Suprapubic skin (tissue), 4 donors: ENCODE data around the gene TMEM232.
"Not testable (repeated sequence)": the region's sequence is repeated elsewhere in the genome, so short reads cannot be mapped to it uniquely, and the experiment has no call there.

Experiments
- POLR2A ChIP-seq, 2 donors: fragments of 450-650 bp; IDR thresholded peaks; one replicate each; pipeline ENCODE4 v1.6.1; 2017; ENCODE audit warnings: antibody characterized with exemption in 2 of 2, mild to moderate bottlenecking in 2 of 2, moderate library complexity in 2 of 2
- POLR2AphosphoS5 ChIP-seq, 3 donors: sonication (generic); formaldehyde crosslinking; IDR thresholded peaks; one replicate each; pipeline ENCODE4 v1.6.1; 2017; ENCODE audit warnings: antibody characterized with exemption in 3 of 3
- TF ChIP-seq, protein P1 (sequence below), 2 donors: fragments of 200-600 bp in 1 of 2; fragments of 450-650 bp in 1 of 2; sonication (generic) in 1 of 2; IDR thresholded peaks; one replicate each; pipeline ENCODE4 v1.5.1; 2016 to 2019; ENCODE audit warnings: antibody characterized with exemption in 2 of 2, mild to moderate bottlenecking in 1 of 2, moderate library complexity in 1 of 2

DNA sequence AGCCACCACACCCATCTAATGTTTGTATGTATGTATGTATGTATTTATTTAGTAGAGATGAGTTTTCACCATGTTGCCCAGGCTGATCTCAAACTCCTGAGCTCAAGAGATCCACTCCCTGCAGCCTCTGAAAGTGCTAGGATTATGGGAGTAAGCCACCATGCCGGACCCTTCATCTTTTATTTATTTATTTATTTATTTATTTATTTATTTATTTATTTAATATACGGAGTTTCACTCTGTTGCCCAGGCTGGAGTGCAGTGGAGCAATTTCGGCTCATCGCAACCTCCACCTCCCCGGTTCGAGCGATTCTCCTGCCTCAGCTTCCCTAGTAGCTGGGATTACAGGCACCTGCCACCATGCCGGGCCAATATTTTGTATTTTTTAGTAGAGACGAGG lies 49.9 kb downstream of the TMEM232 start:
- TF ChIP-seq, protein P1, sequence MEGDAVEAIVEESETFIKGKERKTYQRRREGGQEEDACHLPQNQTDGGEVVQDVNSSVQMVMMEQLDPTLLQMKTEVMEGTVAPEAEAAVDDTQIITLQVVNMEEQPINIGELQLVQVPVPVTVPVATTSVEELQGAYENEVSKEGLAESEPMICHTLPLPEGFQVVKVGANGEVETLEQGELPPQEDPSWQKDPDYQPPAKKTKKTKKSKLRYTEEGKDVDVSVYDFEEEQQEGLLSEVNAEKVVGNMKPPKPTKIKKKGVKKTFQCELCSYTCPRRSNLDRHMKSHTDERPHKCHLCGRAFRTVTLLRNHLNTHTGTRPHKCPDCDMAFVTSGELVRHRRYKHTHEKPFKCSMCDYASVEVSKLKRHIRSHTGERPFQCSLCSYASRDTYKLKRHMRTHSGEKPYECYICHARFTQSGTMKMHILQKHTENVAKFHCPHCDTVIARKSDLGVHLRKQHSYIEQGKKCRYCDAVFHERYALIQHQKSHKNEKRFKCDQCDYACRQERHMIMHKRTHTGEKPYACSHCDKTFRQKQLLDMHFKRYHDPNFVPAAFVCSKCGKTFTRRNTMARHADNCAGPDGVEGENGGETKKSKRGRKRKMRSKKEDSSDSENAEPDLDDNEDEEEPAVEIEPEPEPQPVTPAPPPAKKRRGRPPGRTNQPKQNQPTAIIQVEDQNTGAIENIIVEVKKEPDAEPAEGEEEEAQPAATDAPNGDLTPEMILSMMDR (IDR thresholded peaks at IDR 0.05): not testable (repeated sequence)
- not testable (repeated sequence) for TF ChIP-seq POLR2A, POLR2AphosphoS5 (IDR thresholded peaks at IDR 0.05)
